Hematopoietic multipotent progenitor cell treated with erythropoietin and hydrocortisone succinate and interleukin-3 and kit ligand, for 4 days (in vitro differentiated cells): ENCODE data around the gene AKNAD1.

Experiments used
- DNase-seq: peaks from one replicate; pipeline ENCODE4 v3.0.0-alpha.2; 2015

The AKNAD1 gene

DNA sequence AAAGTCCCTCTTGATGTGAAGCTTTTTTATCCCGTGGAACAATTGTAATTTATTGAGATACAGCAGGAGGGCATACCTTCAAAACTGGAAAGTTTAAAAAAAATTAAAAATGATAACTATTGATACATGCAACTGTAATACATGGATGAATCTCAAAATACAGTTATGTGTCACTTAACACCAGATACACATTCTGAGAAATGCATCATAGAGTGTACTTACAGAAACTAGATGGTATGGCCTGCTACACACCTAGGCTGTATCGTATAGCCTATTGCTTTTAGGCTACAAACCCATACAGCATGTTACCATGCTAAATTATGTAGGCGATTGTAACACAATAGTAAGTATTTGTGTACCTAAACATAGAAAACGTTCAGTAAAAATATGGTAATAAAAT lies 7.1 kb upstream of the AKNAD1 start:
- DNase-seq = no peak

DNA sequence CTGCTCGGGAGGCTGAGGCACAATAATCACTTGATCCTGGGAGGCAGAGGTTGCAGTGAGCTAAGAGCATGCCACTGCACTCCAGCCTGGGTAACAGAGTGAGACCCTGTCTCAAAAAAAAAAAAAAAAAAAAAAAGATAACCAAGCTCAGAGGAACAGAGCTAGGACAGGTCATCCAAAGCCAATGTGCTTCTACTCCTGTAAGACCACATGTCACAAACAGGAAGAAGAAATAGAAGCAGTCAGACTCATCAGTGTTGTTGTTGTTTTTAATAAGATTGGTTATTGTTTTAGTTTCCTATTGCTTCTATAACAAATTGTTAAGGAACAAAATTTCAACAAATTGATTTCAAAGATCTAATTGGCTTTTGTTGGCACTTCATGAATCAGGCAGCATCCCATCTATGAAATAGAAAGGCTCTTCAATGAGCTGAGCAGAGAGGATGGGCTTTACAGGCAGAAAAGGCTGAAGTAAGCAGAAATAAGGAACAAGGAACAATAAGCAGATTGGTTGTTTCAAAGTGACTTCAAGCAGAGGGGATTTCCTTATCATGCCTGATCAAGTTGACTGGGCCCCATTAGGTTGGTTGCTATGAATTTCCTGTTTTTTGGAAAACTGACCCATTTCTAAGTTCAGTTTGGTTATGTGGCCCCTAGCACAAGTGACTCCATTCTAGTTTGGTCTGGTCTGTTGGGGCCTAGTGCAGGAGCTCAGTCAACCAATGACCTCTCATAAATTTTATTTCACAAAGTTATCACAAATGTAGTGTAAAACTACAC lies 6.0 kb upstream of the AKNAD1 start:
- DNase-seq = no peak

DNA sequence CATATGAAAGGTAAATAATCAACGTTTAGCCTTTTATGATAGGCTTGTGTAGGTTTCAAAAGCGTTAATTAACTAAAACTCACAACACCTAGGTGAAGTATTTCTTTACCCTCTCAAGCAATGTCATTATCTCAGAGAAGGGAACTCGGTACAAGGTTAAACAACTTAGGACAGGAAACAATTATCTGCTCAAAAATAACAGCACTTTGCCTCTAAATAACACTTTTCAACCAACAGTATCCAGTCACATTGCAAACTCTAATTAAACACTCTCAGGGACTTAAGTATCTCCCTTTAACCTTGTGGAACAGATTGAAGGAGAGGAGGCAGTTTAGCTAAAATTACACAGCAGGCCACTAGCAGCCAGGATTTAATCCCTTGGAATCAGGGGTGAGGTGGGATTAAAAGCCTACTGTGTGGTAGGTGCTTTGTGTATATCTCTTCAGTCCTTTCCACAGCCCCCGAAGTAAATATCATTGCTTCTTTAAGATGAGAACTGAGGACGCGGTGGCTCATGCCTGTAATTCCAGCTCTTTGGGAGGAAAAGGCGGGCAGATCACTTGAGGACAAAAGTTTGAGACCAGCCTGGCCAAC lies 5.2 kb upstream of the AKNAD1 start:
- DNase-seq = no peak

DNA sequence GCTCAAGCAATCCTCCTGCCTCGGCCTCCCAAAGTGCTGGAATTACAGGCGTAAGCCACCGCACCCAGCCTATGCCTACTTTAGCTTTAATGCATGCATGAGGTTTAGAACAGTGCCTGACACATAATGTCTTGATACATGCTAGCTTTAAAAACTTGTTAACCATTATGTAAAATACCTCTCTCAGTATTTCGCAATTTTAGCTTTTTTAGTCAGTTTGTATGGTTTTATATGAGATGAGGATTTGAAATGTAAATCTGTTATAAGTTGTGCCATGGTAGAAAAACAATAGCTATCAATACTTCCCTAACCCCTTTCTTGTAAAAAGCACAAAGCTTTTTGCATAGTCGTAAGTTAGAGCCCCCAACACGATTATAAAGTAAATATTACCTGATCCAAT lies 4.7 kb upstream of the AKNAD1 start:
- no peak for DNase-seq

DNA sequence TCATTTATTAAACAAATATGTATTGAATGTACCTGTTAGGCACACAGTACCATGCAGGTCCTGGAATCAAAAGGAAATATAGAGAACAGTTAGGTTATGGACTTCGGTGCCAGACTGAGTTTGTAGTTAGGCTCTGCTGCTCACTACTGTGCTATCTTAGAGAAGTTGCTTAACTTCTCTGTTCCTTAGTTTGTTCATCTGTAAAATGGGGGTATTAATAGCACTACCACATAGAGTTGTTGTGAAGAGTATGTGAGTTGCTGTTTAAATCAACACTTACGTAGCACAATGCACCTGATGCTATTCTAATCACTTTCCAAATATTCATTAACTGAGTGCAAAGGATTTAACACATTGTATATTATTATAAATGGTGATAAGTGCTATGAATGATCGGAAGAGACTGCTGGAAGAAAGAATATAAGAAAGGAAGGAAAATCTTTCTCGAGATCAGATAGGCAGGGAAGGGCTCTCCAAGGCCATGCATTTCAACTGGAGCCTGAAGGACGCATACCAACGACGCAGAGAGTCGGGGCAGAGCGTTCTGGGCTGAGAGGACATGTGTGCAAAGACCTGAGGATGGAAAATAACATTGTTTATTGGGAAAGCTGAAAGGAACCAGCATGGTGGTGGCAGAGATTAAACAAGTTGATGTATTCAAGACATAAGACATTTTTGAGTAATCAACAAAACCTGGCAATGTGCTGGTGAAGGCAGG lies 3.5 kb upstream of the AKNAD1 start:
- DNase-seq = no peak

DNA sequence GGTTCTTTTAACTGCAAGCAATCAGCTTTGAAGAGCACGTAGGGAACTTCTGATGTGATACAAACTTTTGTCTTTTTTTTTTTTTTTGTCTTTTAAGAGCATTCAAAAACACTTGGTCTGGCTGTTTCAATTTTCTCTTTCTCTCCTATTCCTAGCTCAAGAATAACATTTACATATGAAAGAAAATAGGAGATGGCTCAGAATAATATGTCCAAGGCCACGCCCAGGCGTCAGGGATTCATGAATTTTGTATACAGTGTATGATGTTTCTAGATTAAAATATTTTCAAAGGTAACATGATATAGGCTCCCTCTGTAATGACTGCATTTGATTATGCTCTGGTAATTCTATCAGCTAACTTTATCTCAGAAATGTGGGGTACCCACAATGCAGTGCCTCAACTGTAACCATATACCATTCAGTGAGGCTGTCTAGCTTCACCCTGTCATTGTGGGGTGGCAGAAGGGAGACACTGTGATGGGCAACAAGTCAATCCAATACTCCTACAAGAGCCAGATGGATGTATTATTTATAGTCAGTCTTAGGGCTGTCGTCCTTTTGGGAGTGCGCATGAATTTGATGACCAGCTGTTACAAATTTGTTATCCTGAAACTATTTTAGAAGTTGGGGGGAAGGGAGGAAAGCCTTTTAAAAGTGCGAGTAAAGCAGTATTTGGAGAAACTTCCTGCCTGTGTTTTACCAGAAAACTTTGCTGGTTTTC lies 1.5 kb upstream of the AKNAD1 start:
- no peak for DNase-seq

DNA sequence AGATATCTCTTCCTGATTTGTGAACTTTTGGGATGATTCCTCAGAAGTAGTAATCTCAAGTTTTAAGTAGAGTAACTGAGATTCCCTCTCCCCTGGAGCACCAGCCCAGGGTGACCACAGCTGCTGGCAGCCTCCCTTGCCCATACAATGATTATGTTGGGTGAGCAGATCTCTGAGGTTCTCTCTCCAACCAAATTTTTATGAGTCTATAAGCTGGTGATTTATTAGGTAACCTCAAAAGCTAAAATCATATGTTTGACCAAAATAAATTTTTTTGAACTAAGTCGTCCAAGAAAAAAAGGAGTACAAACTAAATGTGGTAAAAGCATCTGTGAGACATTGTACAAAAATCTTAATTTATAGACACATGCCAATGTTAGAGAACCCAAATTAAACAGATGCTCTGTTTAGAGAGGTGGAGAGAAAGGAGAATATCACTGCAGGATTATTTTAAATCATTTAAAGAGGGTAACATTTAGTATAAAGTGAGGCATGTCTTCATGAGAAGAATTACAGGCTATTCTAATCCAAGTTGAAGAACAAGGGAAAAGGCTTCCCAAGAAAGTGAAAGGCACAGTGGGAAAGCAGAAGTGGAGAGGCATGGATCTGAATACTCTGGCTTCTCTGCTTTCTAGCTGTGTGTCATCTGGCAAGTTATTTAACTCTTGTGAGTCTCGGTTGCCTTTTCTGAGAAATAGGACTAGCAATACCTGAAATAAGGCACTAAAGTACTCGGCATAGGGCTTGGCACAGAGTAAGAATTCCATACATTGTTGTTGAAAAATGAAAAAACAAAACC lies 2.5 kb downstream of the AKNAD1 start:
- DNase-seq = no peak

DNA sequence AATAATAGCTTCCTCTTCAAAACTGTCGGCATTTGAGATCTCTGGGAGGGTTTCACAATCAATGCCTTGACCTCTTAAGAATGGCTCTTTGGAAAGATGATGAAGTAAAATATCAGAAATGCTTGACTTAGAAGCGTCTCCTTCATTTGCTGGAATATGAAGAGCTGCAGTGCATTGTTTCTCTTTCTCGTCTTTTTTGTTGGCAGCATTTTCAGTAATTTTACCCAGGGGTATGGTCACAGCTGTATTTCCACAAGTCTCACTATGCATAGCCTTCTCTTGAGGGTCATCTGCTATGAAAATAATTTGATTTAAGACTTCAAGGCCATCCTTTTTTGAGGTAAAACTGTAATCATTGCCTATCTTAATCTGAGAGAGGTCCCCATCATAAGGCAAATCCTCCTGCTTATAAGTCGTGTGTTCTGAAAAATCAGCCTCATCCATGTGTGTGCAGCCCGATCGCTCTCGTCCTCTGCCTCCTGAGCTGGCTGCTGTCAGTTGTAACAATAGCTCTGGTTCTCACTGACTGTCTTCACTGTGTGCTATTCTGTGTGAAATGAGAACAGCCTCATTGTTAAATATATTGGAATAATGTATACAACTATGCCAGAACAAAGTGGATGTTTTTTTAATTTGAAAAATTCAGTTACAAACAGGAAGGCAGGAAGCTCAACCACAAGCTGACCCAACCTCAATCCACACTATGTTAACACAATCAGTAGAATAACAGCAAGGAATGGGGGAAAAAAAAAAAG lies 4.5 kb downstream of the AKNAD1 start:
- DNase-seq = peak; percentile 79

DNA sequence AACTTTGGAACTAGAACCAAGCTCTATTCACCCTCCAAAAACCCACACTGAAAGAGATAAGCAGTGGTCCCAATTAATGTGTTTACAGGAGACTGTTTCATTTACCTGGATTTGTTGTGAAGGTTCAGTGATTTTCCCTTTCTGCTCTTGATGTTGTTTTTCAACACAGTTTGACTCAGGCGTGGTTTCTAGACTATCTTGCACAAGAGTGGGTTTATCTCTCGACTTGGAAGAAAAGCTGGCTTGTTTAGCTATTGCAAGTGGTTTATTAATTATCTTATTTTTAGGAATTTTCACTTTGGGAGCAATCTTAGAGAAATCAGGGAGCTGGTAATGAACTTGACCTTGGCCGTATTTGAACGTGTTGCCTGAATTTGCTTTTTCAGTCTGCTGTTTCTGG lies 5.3 kb downstream of the AKNAD1 start:
- peak; percentile 38 for DNase-seq

DNA sequence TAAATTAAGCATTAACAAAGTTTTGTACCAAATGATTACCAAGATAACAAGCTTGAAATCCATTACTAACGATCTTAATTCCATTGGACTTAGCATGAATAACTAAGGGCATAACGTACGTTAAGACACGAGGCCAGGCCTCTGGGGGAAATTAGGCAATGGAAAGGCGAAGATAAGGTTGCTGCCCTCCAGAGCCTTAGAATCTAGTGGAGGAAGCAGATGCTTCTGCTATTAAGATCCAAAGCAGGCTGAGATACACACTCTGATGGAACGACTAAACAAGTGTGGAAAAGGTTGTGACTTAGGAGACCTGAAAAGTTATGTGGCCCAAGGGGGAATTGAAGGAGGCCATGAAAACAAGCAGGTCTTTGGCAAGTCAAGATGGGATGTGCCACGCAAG lies 6.0 kb downstream of the AKNAD1 start:
- peak; percentile 52 for DNase-seq

DNA sequence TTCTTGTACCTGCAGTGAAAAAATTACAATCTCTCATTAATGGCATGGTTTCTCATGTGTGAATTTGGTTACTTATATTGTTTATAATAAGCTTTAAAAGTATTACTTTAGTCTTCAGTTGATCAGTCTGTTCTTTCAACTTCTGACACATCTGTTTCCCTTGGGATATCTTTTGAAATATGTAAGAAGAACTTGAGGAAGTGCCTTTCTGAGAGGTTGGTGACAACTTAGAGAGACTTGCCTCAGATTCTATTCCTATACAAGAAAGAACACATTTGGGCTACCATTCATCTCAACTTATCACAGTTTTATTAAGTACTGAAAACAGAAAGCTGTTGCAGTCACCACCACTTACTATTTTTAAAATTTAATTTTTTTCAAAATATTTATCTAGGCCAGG lies 8.1 kb downstream of the AKNAD1 start:
- DNase-seq = peak; percentile 49

DNA sequence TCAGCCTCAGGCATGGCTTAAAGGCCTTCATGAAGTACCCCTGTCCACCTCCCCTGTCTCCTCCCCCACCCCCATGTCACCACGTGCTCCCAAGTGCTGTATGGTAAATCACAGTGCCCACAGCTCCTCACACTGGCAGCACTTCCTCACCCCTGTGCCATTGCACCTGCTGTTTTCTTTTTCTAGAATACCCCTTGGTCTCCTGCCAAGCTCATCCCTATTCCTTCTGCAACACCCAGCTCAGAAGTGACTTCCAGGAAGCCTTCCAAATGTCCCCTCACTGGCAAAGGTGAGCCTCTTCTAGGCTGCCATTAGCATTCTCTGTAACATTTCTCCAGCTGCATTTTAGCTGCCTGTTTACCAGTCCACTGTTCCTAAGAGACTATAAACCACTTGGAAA lies 9.4 kb downstream of the AKNAD1 start:
- no peak for DNase-seq

DNA sequence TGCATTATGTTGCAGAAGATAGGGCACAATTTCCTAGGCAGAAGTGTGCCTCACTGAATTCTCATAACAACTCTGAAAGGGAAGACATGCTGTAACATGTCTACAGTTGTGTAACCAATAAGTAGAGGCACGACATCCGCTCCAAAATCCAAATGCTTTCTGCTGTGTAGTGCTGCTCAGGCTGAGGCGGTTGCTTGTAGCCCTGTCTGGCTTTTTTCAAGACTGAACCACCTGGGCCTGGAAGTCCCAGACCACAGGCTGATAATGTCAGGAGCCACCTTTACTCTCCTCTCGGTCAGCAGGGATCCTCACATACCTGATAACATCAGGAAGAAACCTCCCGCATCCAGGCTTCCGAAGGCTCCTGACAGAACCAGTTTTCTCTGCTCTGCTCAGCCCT lies 10.9 kb downstream of the AKNAD1 start:
- DNase-seq = no peak

DNA sequence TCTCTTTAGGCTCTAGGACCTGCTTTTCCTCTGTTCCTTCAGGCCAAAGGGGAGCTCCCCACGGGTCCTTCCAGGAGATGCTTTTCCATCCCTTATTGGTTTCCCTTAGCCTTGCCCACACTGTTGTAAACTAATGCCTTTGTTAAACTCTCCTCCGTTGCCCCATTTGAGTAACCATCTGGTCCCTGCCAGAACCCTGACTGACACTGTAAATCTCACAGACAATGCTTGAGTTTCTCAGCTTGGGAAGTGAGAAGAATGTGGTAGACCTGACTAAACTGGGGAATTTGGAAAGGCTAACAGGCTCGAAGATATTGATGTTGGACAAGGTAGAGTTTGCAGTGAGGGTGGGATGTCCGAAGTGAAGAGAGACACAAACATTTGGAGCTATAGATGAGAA lies 11.4 kb downstream of the AKNAD1 start:
- no peak for DNase-seq

DNA sequence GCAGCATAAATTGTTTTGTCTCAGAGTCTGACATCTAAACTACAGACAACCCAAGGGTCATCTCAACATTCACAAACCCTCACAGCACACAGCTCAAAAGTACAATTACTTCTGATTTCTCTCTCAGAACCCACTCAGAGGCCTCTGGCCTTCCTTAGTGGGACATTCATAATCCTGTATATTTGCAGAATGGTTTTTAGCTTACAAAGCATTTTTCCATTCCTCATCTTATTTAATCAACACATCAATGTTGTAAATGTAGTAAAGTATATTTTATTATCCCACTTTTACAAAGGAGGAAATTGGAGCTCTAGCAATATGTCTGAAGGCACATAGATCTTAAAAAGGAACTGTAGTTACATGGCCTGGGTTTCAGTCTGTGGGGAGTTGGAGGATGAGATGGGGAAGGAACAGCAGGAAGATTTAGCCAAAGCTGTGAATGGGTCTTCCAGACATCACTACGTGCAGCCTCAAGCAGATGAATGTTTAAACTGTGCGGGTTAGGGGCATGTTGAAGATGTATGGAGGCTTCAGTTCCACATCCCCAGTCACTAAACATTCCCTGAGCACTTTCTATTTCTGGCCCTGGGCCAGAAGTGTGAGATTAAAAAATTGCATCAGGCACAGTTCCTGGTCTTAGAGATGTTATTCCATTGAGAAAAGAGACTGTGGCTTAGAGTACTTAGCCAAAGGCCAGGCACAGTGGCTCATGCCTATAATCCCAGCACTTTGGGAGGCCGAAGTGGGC lies 13.3 kb downstream of the AKNAD1 start:
- DNase-seq = no peak

DNA sequence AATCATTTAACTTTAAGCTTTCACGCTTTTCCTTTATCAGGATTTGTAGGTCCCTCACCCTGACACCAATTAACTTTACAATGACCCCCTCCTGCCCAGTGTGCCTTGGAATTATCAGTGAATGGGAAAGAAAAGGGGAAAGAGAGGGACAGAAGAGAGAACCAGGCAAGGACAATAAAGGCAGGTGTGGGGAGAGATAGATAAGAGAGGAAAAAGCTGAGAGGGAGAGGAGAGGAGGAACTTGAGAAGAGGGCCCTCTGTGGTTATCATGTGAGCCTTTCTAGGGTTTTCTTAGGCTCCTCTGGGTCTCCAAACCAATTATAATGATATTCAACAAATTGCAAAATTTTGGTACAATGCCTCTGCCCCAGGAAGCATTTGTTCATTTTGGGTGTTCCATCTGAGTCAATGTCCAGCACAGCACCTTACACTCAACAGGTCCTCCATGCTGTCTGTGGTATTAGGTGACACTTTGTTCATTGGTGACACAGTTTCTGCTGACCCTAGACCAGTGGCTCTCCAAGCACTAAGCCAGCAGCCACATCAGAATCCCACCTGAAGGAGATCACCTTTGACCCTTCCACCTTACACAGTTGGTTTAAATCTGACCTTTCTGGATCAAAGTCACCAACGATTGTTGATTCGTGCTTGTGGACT lies 14.2 kb downstream of the AKNAD1 start:
- DNase-seq = no peak

DNA sequence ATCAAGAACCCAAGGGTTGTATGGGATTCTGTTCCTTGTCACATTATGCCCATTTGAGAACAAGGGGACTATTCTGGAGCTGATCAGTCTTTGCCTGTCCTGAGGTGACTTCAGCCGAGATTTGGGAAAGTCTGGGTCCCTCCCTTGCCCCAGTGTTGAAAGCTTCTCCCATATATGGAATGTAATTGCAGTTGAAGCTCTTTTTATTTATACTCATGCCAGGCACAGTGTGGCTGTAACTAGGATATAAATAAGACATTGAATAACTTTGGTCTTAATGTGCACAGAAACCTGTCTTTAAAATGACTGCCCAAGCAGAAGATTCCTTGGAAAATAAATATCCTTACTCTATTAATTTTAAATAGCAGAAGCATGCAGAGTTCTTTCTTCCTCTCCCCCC lies 15.2 kb downstream of the AKNAD1 start:
- DNase-seq = no peak

DNA sequence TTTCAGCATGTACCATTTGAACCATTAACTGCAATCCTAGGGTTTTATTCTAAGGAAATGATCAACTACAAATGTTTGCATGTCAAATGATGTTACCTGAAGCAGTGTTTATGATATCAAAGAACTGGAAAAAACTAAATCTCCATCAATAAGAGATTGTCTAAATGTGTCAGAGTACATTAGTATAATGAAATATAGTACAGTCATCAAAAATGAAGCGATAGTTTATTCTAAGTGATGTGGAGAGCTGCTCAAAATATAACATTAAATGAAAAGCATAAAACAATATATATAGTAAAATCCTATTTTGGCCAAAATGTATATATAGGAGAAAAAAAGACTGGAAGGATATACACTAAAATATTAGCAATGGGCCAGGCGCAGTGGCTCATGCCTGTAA lies 24.0 kb downstream of the AKNAD1 start:
- DNase-seq = no peak

DNA sequence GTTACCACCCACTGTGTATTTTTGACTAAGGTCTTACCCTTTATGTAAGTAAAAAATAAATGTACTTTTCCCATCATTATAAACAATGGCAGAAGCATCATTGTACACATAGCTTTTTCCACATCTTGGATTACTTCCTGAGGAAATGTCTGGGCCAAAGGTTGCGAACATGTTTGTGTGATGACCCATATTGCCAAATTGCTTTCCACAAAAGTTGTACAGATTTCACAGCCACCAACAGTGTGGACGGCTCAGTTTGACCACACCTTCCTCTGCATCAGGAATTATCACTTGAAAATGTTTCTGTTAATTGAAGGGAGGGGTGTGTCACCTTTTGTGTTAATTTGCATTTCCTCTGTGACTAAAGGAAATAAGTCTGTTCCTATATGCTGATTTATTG lies 25.7 kb downstream of the AKNAD1 start:
- DNase-seq = no peak

DNA sequence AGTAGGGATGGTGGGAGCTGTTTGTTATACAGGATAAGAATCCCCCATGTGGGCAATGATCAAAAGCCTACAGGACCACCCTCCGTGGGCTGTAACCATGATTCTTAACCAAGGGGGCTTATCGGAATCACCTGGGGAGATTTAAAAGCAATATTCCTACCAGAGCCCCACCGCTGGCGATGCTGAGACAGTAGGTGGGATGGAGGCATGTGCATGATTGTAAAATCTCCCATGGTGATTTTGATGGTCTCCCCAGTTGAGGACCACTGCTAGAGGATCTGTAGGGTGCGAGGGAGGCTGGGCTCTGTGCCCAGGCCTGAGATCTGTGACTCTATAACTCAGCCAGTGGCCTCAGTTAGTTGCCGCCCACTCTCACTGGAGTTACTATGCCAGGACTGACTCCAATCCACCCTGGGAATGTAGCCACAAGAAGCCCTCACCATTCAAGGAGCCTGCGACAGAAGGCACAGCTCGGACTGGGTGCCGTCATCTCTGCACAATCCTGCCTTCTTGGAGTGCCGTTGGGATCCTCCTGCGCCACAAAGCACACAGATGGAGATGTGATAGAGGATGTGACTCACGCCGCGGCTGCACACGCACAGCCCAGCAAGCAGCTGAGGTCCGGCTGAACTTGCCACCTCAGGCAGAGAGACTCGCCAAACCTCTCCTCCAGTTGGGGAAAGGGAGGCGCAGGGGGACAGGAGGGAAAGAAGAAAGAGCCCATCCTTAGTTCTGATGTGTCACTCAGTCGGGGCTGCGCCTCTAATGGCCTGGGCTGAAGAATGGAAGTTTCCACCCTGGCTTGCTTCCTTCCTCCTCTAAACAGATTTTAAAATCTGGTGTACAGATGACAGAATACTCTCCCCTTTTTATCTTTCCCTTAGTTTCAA lies 26.5 kb downstream of the AKNAD1 start:
- peak; percentile 28 for DNase-seq
